Osteoblast (primary cell): ENCODE measurements around the gene PLAAT4. TPM values are rescaled to one million over a fixed set of nuclear protein-coding genes. Genes with fewer than 3 reads are reported as not detected.

Source experiments
- DNase-seq: peaks from one replicate; pipeline ENCODE4 v3.0.0; 2011; ENCODE audit warnings: low spot score, mixed read lengths; ENCODE audit not compliant: insufficient read length; ENCODE audit errors: missing footprints
- H2AFZ ChIP-seq: 2 replicates; pipeline ENCODE4 v1.6.0; 2011; ENCODE audit warnings: mild to moderate bottlenecking, low read length
- H3K27ac ChIP-seq: 2 replicates; pipeline ENCODE4 v1.5.1; 2011; ENCODE audit warnings: mild to moderate bottlenecking, low read depth, low read length, moderate library complexity
- H3K27me3 ChIP-seq: 2 replicates; pipeline ENCODE4 v1.6.0; 2012; ENCODE audit warnings: mild to moderate bottlenecking, control low read depth, inconsistent platforms, low read length, moderate library complexity; ENCODE audit not compliant: insufficient read depth
- H3K36me3 ChIP-seq: 2 replicates; pipeline ENCODE4 v1.5.1; 2011; ENCODE audit warnings: mild to moderate bottlenecking, low read length, control low read depth, moderate library complexity; ENCODE audit not compliant: insufficient read depth
- H3K4me1 ChIP-seq: 2 replicates; pipeline ENCODE4 v1.5.1; 2011; ENCODE audit warnings: mild to moderate bottlenecking, low read length, control low read depth, moderate library complexity; ENCODE audit not compliant: insufficient read depth
- H3K4me2 ChIP-seq: 2 replicates; pipeline ENCODE4 v1.6.0; 2011; ENCODE audit warnings: mild to moderate bottlenecking, low read length; ENCODE audit not compliant: insufficient read depth
- H3K4me3 ChIP-seq: fragments of 200-600 bp; sonication (generic); 3 replicates; pipeline ENCODE4 v1.5.1; 2012; ENCODE audit warnings: mild to moderate bottlenecking, low read length, inconsistent platforms; ENCODE audit not compliant: insufficient read depth
- H3K79me2 ChIP-seq: 2 replicates; pipeline ENCODE4 v1.6.0; 2012; ENCODE audit warnings: mild to moderate bottlenecking, low read length, control low read depth, inconsistent platforms; ENCODE audit not compliant: insufficient read depth
- H3K9me3 ChIP-seq: 2 replicates; pipeline ENCODE4 v1.5.1; 2011; ENCODE audit warnings: low read depth, low read length, control low read depth
- H4K20me1 ChIP-seq: 2 replicates; pipeline ENCODE4 v1.6.0; 2012; ENCODE audit warnings: mild to moderate bottlenecking, low read length, control low read depth; ENCODE audit not compliant: insufficient read depth
- CTCF ChIP-seq: IDR thresholded peaks from 2 replicates; pipeline ENCODE4 v1.5.1; 2011; ENCODE audit warnings: mild to moderate bottlenecking, low read depth, low read length, moderate library complexity; ENCODE audit errors: extremely low read depth
- total RNA-seq: library from RNA; depleted of rRNA; stranded (reverse); fragments of >200 nt; gene quantifications from 2 replicates; pipeline ENCODE4 v1.2.3, GENCODE V29; 2012

The PLAAT4 gene
- total RNA-seq, 1 donor = 26.1 TPM

GRCh38 chr11:63517156-63517555 lies 19.5 kb upstream of the PLAAT4 start:
- H3K79me2 ChIP-seq = no peaks in the 10 kb centered on the region
- no peak overlapping the region for H2AFZ ChIP-seq
- no peak overlapping the region for H3K4me2 ChIP-seq
- DNase-seq = no peak
- no peaks in the 10 kb centered on the region for H3K36me3 ChIP-seq
- H3K27ac ChIP-seq = no peak overlapping the region
- no peak for TF ChIP-seq CTCF
- H3K4me3 ChIP-seq = no peak overlapping the region
- H3K4me1 ChIP-seq = no peaks in the 10 kb centered on the region
- no peaks in the 10 kb centered on the region for H4K20me1 ChIP-seq
- H3K9me3 ChIP-seq = no peaks in the 10 kb centered on the region
- no peaks in the 10 kb centered on the region for H3K27me3 ChIP-seq

- Histone ChIP-seq H3K27me3 (no peaks in the 10 kb centered on the region), H4K20me1 (no peaks in the 10 kb centered on the region), H3K9me3 (no peaks in the 10 kb centered on the region), H2AFZ (no peak overlapping the region), H3K27ac (no peak overlapping the region), H3K4me1 (no peaks in the 10 kb centered on the region), H3K36me3 (no peaks in the 10 kb centered on the region), H3K79me2 (no peaks in the 10 kb centered on the region), H3K4me2 (no peak overlapping the region), H3K4me3 (no peak overlapping the region)
- no peak for TF ChIP-seq CTCF
- no peak for DNase-seq
Measured at GRCh38 chr11:63518548-63518947, 18.1 kb upstream of the PLAAT4 start.

- Histone ChIP-seq H3K27ac (no peak overlapping the region), H2AFZ (peak overlapping the region; percentile 6), H3K4me1 (no peaks in the 10 kb centered on the region), H3K4me2 (no peak overlapping the region), H3K36me3 (no peaks in the 10 kb centered on the region), H3K27me3 (no peaks in the 10 kb centered on the region), H4K20me1 (no peaks in the 10 kb centered on the region), H3K9me3 (no peaks in the 10 kb centered on the region), H3K4me3 (no peak overlapping the region), H3K79me2 (no peaks in the 10 kb centered on the region)
- DNase-seq = no peak
- TF ChIP-seq CTCF = no peak
Measured at GRCh38 chr11:63520606-63521170, 15.9 kb upstream of the PLAAT4 start.

GRCh38 chr11:63521896-63522295 lies 14.7 kb upstream of the PLAAT4 start:
- H4K20me1 ChIP-seq = no peaks in the 10 kb centered on the region
- H3K79me2 ChIP-seq = no peaks in the 10 kb centered on the region
- no peak overlapping the region for H2AFZ ChIP-seq
- no peak overlapping the region for H3K4me2 ChIP-seq
- no peak overlapping the region for H3K4me3 ChIP-seq
- H3K27ac ChIP-seq = no peak overlapping the region
- no peaks in the 10 kb centered on the region for H3K4me1 ChIP-seq
- H3K27me3 ChIP-seq = no peaks in the 10 kb centered on the region
- no peaks in the 10 kb centered on the region for H3K9me3 ChIP-seq
- no peak for DNase-seq
- TF ChIP-seq CTCF = no peak
- H3K36me3 ChIP-seq = no peaks in the 10 kb centered on the region
